Sigmoid colon (tissue), 7 donors: Measurements from ENCODE around the gene TOP3A. TPM values are rescaled to one million over a fixed set of nuclear protein-coding genes. Genes with fewer than 3 reads are reported as not detected.

Experiments
- DNase-seq: peaks from one replicate; pipeline ENCODE4 v3.0.0-alpha.2; 2019
- H3K27ac ChIP-seq, 4 donors: fragments of 200-600 bp; sonication (generic); one replicate each; pipeline ENCODE4 v1.5.1; 2016 to 2019; ENCODE audit warnings: mild to moderate bottlenecking in 1 of 4
- H3K27me3 ChIP-seq, 3 donors: fragments of 200-600 bp; sonication (generic); one replicate each; pipeline ENCODE4 v1.5.1; 2019; ENCODE audit warnings: mild to moderate bottlenecking in 1 of 3
- H3K36me3 ChIP-seq, 4 donors: fragments of 200-600 bp; sonication (generic); one replicate each; pipeline ENCODE4 v1.5.1; 2016 to 2019
- H3K4me1 ChIP-seq, 4 donors: fragments of 200-600 bp; sonication (generic); one replicate each; pipeline ENCODE4 v1.5.1; 2017 to 2019
- H3K4me3 ChIP-seq, 4 donors: fragments of 200-600 bp; sonication (generic); one replicate each; pipeline ENCODE4 v1.5.1; 2017 to 2019; ENCODE audit warnings: mild to moderate bottlenecking in 2 of 4, moderate library complexity in 1 of 4
- H3K9me3 ChIP-seq, 4 donors: fragments of 200-600 bp in 3 of 4; sonication (generic) in 3 of 4; one replicate each; pipeline versions ENCODE4 v1.5.1 to v1.6.1; 2013 to 2019
- EP300 ChIP-seq, 4 donors: sonication (generic); formaldehyde crosslinking; IDR thresholded peaks; one replicate each; pipeline ENCODE4 v1.6.1; 2017; ENCODE audit warnings: antibody characterized with exemption in 4 of 4
- POLR2A ChIP-seq, 2 donors: fragments of 450-650 bp; IDR thresholded peaks; one replicate each; pipeline ENCODE4 v1.6.1; 2016; ENCODE audit warnings: antibody characterized with exemption in 2 of 2, mild to moderate bottlenecking in 2 of 2, moderate library complexity in 2 of 2
- POLR2AphosphoS5 ChIP-seq, 4 donors: sonication (generic); formaldehyde crosslinking; IDR thresholded peaks; one replicate each; pipeline ENCODE4 v1.6.1; 2017; ENCODE audit warnings: antibody characterized with exemption in 4 of 4
- WGBS, 2 donors: extraction: QIAGEN DNeasy Blood & Tissue Kit; methylation state at CpG; one replicate each; pipeline ENCODE4 v1.1.7; 2013; 5-methylcytosine and 5-hydroxymethylcytosine counted together
- intact Hi-C: fragments of 100-400 bp; cut with DNase I; formaldehyde crosslinking; loops from one replicate; pipeline ENCODE4 v1.15.1; 2023
- polyA plus RNA-seq, 3 donors: library from polyadenylated mRNA; stranded (reverse); fragments of 200-250 nt; gene quantifications; one replicate each; pipeline ENCODE4 v1.2.3, GENCODE V29; 2013
- total RNA-seq, 4 donors: library from RNA; depleted of rRNA; stranded (reverse); fragments of >200 nt; gene quantifications; one replicate each; pipeline ENCODE4 v1.1.0, GENCODE V29; 2016
- TF ChIP-seq, protein P1 (sequence below), 4 experiments: fragments of 450-650 bp in 3 of 4; fragments of 200-600 bp in 1 of 4; IDR thresholded peaks; one replicate each; pipeline ENCODE4 v1.5.1; 2016 to 2019; ENCODE audit warnings: antibody characterized with exemption in 4 of 4, mild to moderate bottlenecking in 3 of 4, moderate library complexity in 2 of 4
- donor health status: healthy with polysubstance abuse.
- donor health status: Bipolar disorder and iron deficiency.
- donor health status: healthy.

The TOP3A gene
- total and polyA plus RNA-seq, 7 donors, result 5.4 to 42.4 (median 22.1) TPM

DNA sequence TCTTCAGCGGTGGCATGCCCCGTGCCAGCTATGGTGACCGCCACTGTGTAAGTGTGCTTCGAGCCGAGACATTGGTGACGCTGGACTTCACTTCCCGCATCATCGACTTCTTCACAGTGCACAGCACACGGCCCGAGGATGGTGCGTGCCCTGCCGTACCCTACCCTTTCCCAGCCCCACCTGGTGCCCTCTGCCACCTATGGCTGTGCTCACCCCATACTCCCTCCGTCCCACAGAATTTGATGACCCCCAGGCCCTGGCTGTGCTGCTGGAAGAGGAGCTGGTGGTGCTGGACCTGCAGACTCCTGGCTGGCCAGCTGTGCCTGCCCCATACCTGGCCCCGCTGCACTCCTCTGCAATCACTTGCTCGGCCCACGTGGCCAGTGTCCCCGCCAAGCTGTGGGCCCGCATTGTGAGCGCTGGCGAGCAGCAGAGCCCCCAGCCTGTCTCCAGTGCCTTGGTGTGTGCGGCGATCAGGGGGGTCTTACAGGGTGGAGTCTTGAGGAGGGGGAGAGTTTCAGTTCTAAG is 79.9 kb downstream of the TOP3A start:
- no peaks in the 10 kb centered on the region for H3K9me3 ChIP-seq
- H3K4me3 ChIP-seq, result no peak overlapping the region
- intact Hi-C loops, result no loop called here
- no peak for TF ChIP-seq EP300 (IDR thresholded peaks at IDR 0.05)
- TF ChIP-seq, protein P1, sequence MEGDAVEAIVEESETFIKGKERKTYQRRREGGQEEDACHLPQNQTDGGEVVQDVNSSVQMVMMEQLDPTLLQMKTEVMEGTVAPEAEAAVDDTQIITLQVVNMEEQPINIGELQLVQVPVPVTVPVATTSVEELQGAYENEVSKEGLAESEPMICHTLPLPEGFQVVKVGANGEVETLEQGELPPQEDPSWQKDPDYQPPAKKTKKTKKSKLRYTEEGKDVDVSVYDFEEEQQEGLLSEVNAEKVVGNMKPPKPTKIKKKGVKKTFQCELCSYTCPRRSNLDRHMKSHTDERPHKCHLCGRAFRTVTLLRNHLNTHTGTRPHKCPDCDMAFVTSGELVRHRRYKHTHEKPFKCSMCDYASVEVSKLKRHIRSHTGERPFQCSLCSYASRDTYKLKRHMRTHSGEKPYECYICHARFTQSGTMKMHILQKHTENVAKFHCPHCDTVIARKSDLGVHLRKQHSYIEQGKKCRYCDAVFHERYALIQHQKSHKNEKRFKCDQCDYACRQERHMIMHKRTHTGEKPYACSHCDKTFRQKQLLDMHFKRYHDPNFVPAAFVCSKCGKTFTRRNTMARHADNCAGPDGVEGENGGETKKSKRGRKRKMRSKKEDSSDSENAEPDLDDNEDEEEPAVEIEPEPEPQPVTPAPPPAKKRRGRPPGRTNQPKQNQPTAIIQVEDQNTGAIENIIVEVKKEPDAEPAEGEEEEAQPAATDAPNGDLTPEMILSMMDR (IDR thresholded peaks at IDR 0.05), result no peak
- TF ChIP-seq POLR2AphosphoS5 (IDR thresholded peaks at IDR 0.05), result no peak
- H3K36me3 ChIP-seq, result peaks cover 0 to 67% (median 25%) of the 10 kb centered on the region in 4 donors
- H3K4me1 ChIP-seq, result no peaks in the 10 kb centered on the region
- H3K27me3 ChIP-seq, result no peaks in the 10 kb centered on the region
- 96 to 97% methylated on average over 22 of the region's 22 CpGs for WGBS, 2 donors
- no peak for DNase-seq
- no peak overlapping the region for H3K27ac ChIP-seq

DNA sequence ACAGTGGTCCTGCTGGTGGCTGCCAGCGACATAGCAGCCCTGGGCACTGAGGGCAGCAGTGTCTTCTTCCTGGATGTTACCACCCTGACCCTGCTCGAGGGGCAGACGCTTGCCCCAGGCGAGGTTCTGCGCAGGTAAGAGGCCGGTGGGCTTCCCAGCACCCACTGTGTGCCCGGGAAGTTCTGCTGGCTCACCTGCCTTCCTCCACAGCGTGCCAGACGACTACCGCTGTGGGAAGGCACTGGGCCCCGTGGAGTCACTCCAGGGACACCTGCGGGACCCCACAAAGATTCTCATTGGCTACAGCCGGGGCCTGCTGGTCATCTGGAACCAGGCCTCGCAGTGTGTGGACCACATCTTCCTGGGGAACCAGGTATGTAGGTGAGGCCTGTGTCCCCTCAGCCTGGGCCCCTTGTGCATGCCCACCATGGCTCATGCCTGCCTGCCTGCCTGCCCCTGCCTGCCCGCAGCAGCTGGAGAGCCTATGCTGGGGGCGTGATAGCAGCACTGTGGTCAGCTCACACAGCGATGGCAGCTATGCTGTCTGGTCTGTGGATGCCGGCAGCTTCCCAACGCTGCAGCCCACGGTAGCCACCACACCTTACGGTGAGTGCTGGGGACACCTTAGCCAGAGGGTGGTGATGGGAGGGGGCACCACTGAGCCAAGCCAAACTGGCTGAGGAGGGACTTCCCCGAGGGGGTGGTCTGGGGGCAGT is 80.8 kb downstream of the TOP3A start:
- H3K27ac ChIP-seq, result no peak overlapping the region

DNA sequence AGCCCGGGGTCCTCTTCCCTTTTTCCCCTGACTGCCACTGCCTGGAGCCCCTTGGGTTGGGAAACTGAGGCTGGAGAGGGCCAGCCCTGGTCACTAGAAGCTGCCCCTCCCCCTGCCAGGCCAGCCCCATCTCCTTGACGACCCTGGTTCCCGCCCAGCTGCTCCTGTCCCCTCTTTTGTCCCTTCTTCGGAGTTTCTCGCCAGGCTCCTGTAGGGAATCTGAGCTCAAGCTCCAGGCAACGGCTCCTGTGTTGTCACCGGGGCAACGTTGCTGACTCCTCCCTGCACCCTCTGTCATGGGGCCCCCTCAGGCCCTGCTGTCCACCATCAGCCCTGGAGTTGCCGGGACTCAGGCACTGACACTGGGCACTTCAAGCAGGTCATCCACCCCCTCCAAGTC is 83.6 kb downstream of the TOP3A start:
- no peak overlapping the region for H3K27ac ChIP-seq
- no peak for TF ChIP-seq POLR2A (IDR thresholded peaks at IDR 0.05)
- no peak for TF ChIP-seq POLR2AphosphoS5 (IDR thresholded peaks at IDR 0.05)
- no peak for TF ChIP-seq EP300 (IDR thresholded peaks at IDR 0.05)
- TF ChIP-seq, protein P1 (IDR thresholded peaks at IDR 0.05), result no peak
- DNase-seq, result no peak
- no peak overlapping the region for H3K4me3 ChIP-seq
- H3K4me1 ChIP-seq, result peaks cover 0 to 15% (median 9%) of the 10 kb centered on the region in 4 donors
- H3K9me3 ChIP-seq, result no peaks in the 10 kb centered on the region
- 77 to 81% methylated on average over 9 of the region's 9 CpGs for WGBS, 2 donors
- intact Hi-C loops, result no loop called here
- peaks cover 0 to 36% (median 15%) of the 10 kb centered on the region in 4 donors for H3K36me3 ChIP-seq
- no peaks in the 10 kb centered on the region for H3K27me3 ChIP-seq

More for the DNA sequence above, 80.8 kb downstream of the TOP3A start:
- no peak for DNase-seq
- H3K4me3 ChIP-seq, result no peak overlapping the region
- WGBS, 2 donors, result 94 to 95% methylated on average over 22 of the region's 22 CpGs
- peaks cover 0 to 63% (median 25%) of the 10 kb centered on the region in 4 donors for H3K36me3 ChIP-seq
- H3K4me1 ChIP-seq, result no peaks in the 10 kb centered on the region
- TF ChIP-seq POLR2A (IDR thresholded peaks at IDR 0.05) (no peak), POLR2AphosphoS5 (IDR thresholded peaks at IDR 0.05) (no peak), EP300 (IDR thresholded peaks at IDR 0.05) (no peak)
- TF ChIP-seq, protein P1 (IDR thresholded peaks at IDR 0.05), result no peak
- no peaks in the 10 kb centered on the region for H3K27me3 ChIP-seq
- intact Hi-C loops, result no loop called here
- no peaks in the 10 kb centered on the region for H3K9me3 ChIP-seq

DNA sequence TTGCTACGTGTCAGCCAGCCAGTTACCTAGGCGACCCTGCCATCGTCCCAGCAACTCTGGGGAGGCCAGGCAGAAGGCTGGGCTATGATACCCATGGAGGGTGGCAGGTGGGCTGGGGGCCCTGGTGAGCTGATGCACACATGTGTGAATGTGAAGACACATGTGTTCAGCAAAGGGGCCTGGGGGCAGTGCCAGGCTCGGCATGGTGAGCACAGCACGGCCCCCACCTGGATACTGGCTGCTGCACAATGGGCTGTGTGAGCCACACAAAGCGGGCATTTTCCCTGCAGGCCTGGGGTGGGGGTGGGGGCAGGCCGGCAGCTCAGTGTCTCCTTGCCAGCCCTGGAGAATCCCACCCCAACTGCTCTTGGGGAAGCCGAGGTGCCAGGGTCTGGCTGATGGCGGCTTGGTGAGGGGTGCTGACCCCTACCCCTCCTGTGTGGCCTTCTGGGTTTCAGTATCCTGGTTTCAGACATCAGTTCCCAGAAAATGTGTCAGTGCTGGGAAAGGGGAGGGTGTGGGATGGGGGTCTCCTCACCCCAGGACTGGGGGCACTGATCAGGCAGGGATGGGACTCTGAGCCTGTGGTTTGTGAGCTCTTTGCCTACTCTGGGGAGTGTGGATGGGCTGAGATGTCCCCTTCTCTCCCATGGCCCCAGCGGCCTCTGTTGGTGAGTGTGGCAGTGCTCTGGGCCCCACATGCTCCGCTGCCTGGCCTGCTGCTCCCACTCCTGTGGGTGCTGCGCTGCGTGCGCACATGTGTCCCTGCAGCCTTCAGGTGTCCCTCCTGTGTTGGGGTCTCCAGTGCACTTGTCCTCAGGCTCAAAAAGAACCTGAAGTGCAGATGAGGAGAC is 84.3 kb downstream of the TOP3A start:
- peaks cover 0 to 29% (median 13%) of the 10 kb centered on the region in 4 donors for H3K36me3 ChIP-seq
- no peak for DNase-seq
- no peak overlapping the region for H3K27ac ChIP-seq
- H3K9me3 ChIP-seq, result no peaks in the 10 kb centered on the region
- H3K27me3 ChIP-seq, result no peaks in the 10 kb centered on the region
- TF ChIP-seq POLR2AphosphoS5 (IDR thresholded peaks at IDR 0.05) (no peak), POLR2A (IDR thresholded peaks at IDR 0.05) (no peak), EP300 (IDR thresholded peaks at IDR 0.05) (no peak)
- TF ChIP-seq, protein P1 (IDR thresholded peaks at IDR 0.05), result no peak
- peaks cover 0 to 18% (median 12%) of the 10 kb centered on the region in 4 donors for H3K4me1 ChIP-seq
- WGBS, 2 donors, result 83 to 87% methylated on average over 14 of the region's 14 CpGs
- intact Hi-C loops, result no loop called here
- no peak overlapping the region for H3K4me3 ChIP-seq
